Endothelial cell of umbilical vein (primary cell): ENCODE measurements around the gene PIK3R1. TPM values are rescaled to one million over a fixed set of nuclear protein-coding genes. Genes with fewer than 3 reads are reported as not detected.

Experiments used
- BruUV-seq: library from RNA; stranded (reverse); fragments of 400-500 nt; replicated peaks from 2 replicates; lab custom pipeline; 2021; lab: Mats Ljungman, UMichigan
- CTCF ChIA-PET: fragments of 300-600, 350-600 bp; sonication (Branson Sonifier 250); formaldehyde crosslinking; loops from one replicate; lab custom pipeline; 2021; ENCODE audit warnings: antibody characterized with exemption, inconsistent platforms; lab: Charles Lee
- POLR2A ChIA-PET: fragments of 300-600, 350-600 bp; sonication (Branson Sonifier 250); formaldehyde crosslinking; loops from one replicate; lab custom pipeline; 2021; ENCODE audit warnings: antibody characterized with exemption, inconsistent platforms; lab: Charles Lee
- DNase-seq: peaks from one replicate; pipeline ENCODE4 v3.0.0-alpha.2; 2011; ENCODE audit warnings: low read depth, low spot score
- FAIRE-seq: peaks from 2 replicates; lab custom pipeline; 2011; peaks lifted over from hg19 to GRCh38; lab: Jason Lieb, UNC
- H2AFZ ChIP-seq: 2 replicates; pipeline ENCODE4 v1.6.0; 2012; ENCODE audit warnings: low read depth, low read length, control low read depth, inconsistent platforms
- H3K27ac ChIP-seq: 2 replicates; pipeline ENCODE4 v1.5.1; 2011; ENCODE audit warnings: low read depth, mild to moderate bottlenecking, control low read depth, low read length, moderate library complexity; ENCODE audit not compliant: insufficient read depth
- H3K27me3 ChIP-seq, 2 experiments: 2 replicates each; pipeline versions ENCODE4 v1.6.0 to v1.6.1; 2011; ENCODE audit warnings: low read length in 2 of 2, mixed read lengths in 1 of 2; ENCODE audit not compliant: control insufficient read depth in 2 of 2, insufficient read depth in 2 of 2
- H3K36me3 ChIP-seq, 2 experiments: 2 replicates in 1 of 2; 3 replicates in 1 of 2; pipeline ENCODE4 v1.5.1; 2011; ENCODE audit warnings: low read length in 2 of 2, mild to moderate bottlenecking in 1 of 2, moderate library complexity in 1 of 2; ENCODE audit not compliant: control insufficient read depth in 2 of 2, insufficient read depth in 2 of 2; ENCODE audit errors: extremely low read depth in 1 of 2
- H3K4me1 ChIP-seq: 3 replicates; pipeline ENCODE4 v1.5.1; 2011; ENCODE audit warnings: mild to moderate bottlenecking, low read length; ENCODE audit not compliant: control insufficient read depth, insufficient read depth; ENCODE audit errors: extremely low read depth
- H3K4me2 ChIP-seq: 2 replicates; pipeline ENCODE4 v1.6.1; 2011; ENCODE audit warnings: low read length, control low read depth, mixed read lengths; ENCODE audit not compliant: insufficient read depth
- H3K4me3 ChIP-seq, 3 experiments: fragments of 200-600 bp in 1 of 3; sonication (generic), shearing (Covaris generic) in 1 of 3; replicated peaks in 1 of 3; 2 replicates each; pipeline ENCODE4 v1.5.1; 2011 to 2016; ENCODE audit warnings: control low read depth in 3 of 3, low read length in 3 of 3, mild to moderate bottlenecking in 2 of 3, inconsistent platforms in 1 of 3, low read depth in 1 of 3, moderate library complexity in 1 of 3; ENCODE audit not compliant: insufficient read depth in 1 of 3
- H3K79me2 ChIP-seq: 2 replicates; pipeline ENCODE4 v1.6.0; 2012; ENCODE audit warnings: low read length, inconsistent platforms; ENCODE audit not compliant: control insufficient read depth, insufficient read depth
- H3K9ac ChIP-seq: replicated peaks from 2 replicates; pipeline ENCODE3; 2011; ENCODE audit warnings: low read length, control low read depth; ENCODE audit not compliant: insufficient read depth; ENCODE audit errors: extremely low read depth
- H3K9me1 ChIP-seq: replicated peaks from 3 replicates; pipeline ENCODE4 v1.6.0; 2011; ENCODE audit warnings: mild to moderate bottlenecking, low read length; ENCODE audit not compliant: control insufficient read depth, insufficient read depth; ENCODE audit errors: extremely low read depth
- H3K9me3 ChIP-seq: replicated peaks from 2 replicates; pipeline ENCODE4 v1.5.1; 2012; ENCODE audit warnings: low read length, inconsistent platforms; ENCODE audit not compliant: control insufficient read depth, insufficient read depth
- H4K20me1 ChIP-seq: replicated peaks from 2 replicates; pipeline ENCODE3; 2011; ENCODE audit warnings: mild to moderate bottlenecking, low read length; ENCODE audit not compliant: control insufficient read depth, insufficient read depth; ENCODE audit errors: extremely low read depth
- EZH2 ChIP-seq: IDR thresholded peaks from 2 replicates; pipeline ENCODE4 v1.6.1; 2012; ENCODE audit warnings: borderline replicate concordance, low read depth, mild to moderate bottlenecking, moderate library complexity, low read length, inconsistent platforms; ENCODE audit not compliant: severe bottlenecking
- FOS ChIP-seq: IDR thresholded peaks from 2 replicates; pipeline ENCODE4 v1.6.1; 2011; ENCODE audit warnings: mild to moderate bottlenecking, low read length, moderate library complexity, borderline replicate concordance; ENCODE audit not compliant: insufficient read depth
- GATA2 ChIP-seq: IDR thresholded peaks from 2 replicates; pipeline ENCODE4 v1.7.0; 2011; ENCODE audit warnings: low read depth, mild to moderate bottlenecking, moderate library complexity, mixed read lengths, low read length; ENCODE audit not compliant: insufficient read length, insufficient read depth
- JUN ChIP-seq: IDR thresholded peaks from 2 replicates; pipeline ENCODE4 v1.6.1; 2011; ENCODE audit warnings: borderline replicate concordance, low read depth; ENCODE audit not compliant: insufficient read length, insufficient read depth
- MYC ChIP-seq: IDR thresholded peaks from one replicate; pipeline ENCODE4 v1.6.1; 2011; ENCODE audit warnings: mild to moderate bottlenecking, low read depth, low read length
- POLR2A ChIP-seq: IDR thresholded peaks from 2 replicates; pipeline ENCODE4 v1.6.1; 2012; ENCODE audit warnings: low read depth, mild to moderate bottlenecking, control low read depth, low read length
- POLR2AphosphoS5 ChIP-seq: IDR thresholded peaks from 2 replicates; pipeline ENCODE4 v1.6.1; 2012; ENCODE audit warnings: low read depth, mild to moderate bottlenecking, control low read depth, low read length, moderate library complexity; ENCODE audit not compliant: insufficient read depth
- dilution Hi-C: fragments of 300-500 bp; cut with MboI; formaldehyde crosslinking; loops from one replicate; pipeline ENCODE4 v1.15.0; 2019; ENCODE audit warnings: low sequenced_read_pairs; ENCODE audit not compliant: extremely low pct_ligation_motif_present
- intact Hi-C: fragments of 100-400 bp; cut with micrococcal nuclease; formaldehyde crosslinking; loops from one replicate; pipeline ENCODE4 v1.10.0; 2022
- polyA plus RNA-seq, 4 experiments: library from polyadenylated mRNA; depleted of rRNA in 3 of 4; stranded (reverse) in 3 of 4; unstranded in 1 of 4; fragments of >200 nt; gene quantifications; 2 replicates each; pipeline versions ENCODE4 v1.2.1 to v1.2.3, GENCODE V29; 2011 to 2012; ENCODE audit warnings: missing spikeins in 1 of 4
- total RNA-seq: library from RNA; stranded (reverse); gene quantifications from 2 replicates; pipeline ENCODE4 v1.2.3, GENCODE V29; 2021
- TF ChIP-seq, protein P1 (sequence below): IDR thresholded peaks from 2 replicates; pipeline ENCODE4 v1.6.1; 2011; ENCODE audit not compliant: insufficient read depth, insufficient read length
- TF ChIP-seq, protein P2 (sequence below), 2 donors: IDR thresholded peaks; 1 replicate in 1 of 2; 2 replicates in 1 of 2; pipeline ENCODE4 v1.5.1; 2011; ENCODE audit warnings: low read length in 2 of 2, mild to moderate bottlenecking in 2 of 2, moderate library complexity in 2 of 2, control low read depth in 1 of 2, inconsistent platforms in 1 of 2, low read depth in 1 of 2; ENCODE audit not compliant: insufficient read depth in 1 of 2; ENCODE audit errors: extremely low read depth in 1 of 2

Gene PIK3R1
- total and polyA plus RNA-seq, 2 donors (not counting 3 experiments of a cell fraction or from before 2014, with no cell fraction given), result 2.8 to 30.0 TPM

DNA sequence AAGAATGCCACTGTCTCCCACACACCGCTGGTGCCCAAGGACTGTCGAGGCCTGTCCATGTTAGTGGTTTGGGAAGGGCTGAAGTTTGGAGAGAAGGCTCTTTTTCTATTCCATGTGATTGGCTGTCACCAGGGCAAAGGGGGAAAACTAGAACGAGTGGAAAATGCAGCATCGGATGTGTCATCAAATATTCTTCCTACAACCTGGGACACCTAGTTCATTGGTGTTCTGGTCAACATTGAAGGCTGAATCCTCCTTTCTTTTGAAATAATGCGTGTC is 53.2 kb downstream of the PIK3R1 start:
- H4K20me1 ChIP-seq, result peaks cover 3% of the 10 kb centered on the region
- no peaks in the 10 kb centered on the region for H3K27me3 ChIP-seq
- peaks cover 3% of the 10 kb centered on the region for H3K4me1 ChIP-seq
- no peak overlapping the region for H2AFZ ChIP-seq
- DNase-seq, result no peak
- intact Hi-C loops (no loop called here), dilution Hi-C loops (loop anchor here (25.0 kb wide), 1 partner anchor 1106 kb away; no protein-coding TSS in a partner anchor)
- no peak for FAIRE-seq
- TF ChIP-seq, protein P1, sequence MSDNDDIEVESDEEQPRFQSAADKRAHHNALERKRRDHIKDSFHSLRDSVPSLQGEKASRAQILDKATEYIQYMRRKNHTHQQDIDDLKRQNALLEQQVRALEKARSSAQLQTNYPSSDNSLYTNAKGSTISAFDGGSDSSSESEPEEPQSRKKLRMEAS, result no peak
- TF ChIP-seq, protein P2, sequence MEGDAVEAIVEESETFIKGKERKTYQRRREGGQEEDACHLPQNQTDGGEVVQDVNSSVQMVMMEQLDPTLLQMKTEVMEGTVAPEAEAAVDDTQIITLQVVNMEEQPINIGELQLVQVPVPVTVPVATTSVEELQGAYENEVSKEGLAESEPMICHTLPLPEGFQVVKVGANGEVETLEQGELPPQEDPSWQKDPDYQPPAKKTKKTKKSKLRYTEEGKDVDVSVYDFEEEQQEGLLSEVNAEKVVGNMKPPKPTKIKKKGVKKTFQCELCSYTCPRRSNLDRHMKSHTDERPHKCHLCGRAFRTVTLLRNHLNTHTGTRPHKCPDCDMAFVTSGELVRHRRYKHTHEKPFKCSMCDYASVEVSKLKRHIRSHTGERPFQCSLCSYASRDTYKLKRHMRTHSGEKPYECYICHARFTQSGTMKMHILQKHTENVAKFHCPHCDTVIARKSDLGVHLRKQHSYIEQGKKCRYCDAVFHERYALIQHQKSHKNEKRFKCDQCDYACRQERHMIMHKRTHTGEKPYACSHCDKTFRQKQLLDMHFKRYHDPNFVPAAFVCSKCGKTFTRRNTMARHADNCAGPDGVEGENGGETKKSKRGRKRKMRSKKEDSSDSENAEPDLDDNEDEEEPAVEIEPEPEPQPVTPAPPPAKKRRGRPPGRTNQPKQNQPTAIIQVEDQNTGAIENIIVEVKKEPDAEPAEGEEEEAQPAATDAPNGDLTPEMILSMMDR (IDR thresholded peaks at IDR 0.05; ENCODE audit: extremely low read depth in 1 of 2, insufficient read depth in 1 of 2, low read depth in 1 of 2, low read length in 2 of 2), result no peak
- no peak for TF ChIP-seq GATA2
- BruUV-seq, result no TSS peak
- ChIA-PET CTCF (interaction anchor here (1.1 to 1.8 kb wide), 3 partner anchors 16 to 1102 kb away, joined by 3 to 5 read pairs (median 5); no protein-coding TSS in a partner anchor), POLR2A (no interaction called here)
- no peak overlapping the region for H3K27ac ChIP-seq
- H3K4me2 ChIP-seq, result no peak overlapping the region
- no peak overlapping the region for H3K4me3 ChIP-seq
- H3K9ac ChIP-seq, result no peak overlapping the region
- H3K9me3 ChIP-seq, result no peaks in the 10 kb centered on the region
- no peaks in the 10 kb centered on the region for H3K9me1 ChIP-seq
- H3K36me3 ChIP-seq, result peaks cover 0 to under 1% of the 10 kb centered on the region in 2 experiments
- peaks cover 16% of the 10 kb centered on the region for H3K79me2 ChIP-seq

DNA sequence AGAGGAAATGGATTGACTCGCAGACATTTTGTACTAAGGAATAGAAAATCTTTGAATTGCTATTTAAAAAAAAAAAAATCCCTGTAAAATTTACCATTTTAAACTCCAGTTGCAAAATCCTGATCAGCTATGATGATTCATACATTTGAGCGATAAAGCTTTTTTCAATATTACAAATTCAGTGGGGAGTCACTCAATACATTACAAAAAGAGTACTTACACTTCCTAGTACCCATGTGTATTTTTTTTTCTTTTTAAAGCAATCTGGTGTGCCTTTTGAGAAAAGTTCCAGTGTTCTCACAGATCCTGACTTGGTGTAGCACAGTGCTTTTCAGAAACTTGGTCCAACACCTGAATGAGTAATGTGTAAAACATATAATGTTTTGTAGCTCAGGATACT is 54.3 kb downstream of the PIK3R1 start:
- no TSS peak for BruUV-seq
- H3K9ac ChIP-seq, result no peak overlapping the region
- no peak overlapping the region for H3K4me3 ChIP-seq
- no peak overlapping the region for H3K27ac ChIP-seq
- H3K27me3 ChIP-seq, result no peaks in the 10 kb centered on the region
- H3K4me2 ChIP-seq, result no peak overlapping the region
- dilution Hi-C loops, result loop anchor here (25.0 kb wide), 1 partner anchor 1108 kb away; no protein-coding TSS in a partner anchor
- FAIRE-seq (no peak), DNase-seq (no peak)
- no peaks in the 10 kb centered on the region for H3K4me1 ChIP-seq
- CTCF ChIA-PET, result interaction anchor here (0.8 to 5.3 kb wide), 5 partner anchors 16 to 1061 kb away, joined by 3 to 54 read pairs (median 5); no protein-coding TSS in a partner anchor
- H3K36me3 ChIP-seq, result peaks cover 0 to 8% of the 10 kb centered on the region in 2 experiments
- H2AFZ ChIP-seq, result no peak overlapping the region
- H3K9me1 ChIP-seq, result no peaks in the 10 kb centered on the region
- TF ChIP-seq POLR2AphosphoS5 (no peak), EZH2 (no peak), POLR2A (no peak), MYC (no peak), FOS (no peak), JUN (no peak), GATA2 (no peak)
- TF ChIP-seq, protein P1, result no peak
- TF ChIP-seq, protein P2 (IDR thresholded peaks at IDR 0.05; ENCODE audit: extremely low read depth in 1 of 2, insufficient read depth in 1 of 2, low read depth in 1 of 2, low read length in 2 of 2), result no peak
- H3K9me3 ChIP-seq, result no peaks in the 10 kb centered on the region
- intact Hi-C loops, result no loop called here
- H4K20me1 ChIP-seq, result peaks cover 3% of the 10 kb centered on the region
- peaks cover 14% of the 10 kb centered on the region for H3K79me2 ChIP-seq
- POLR2A ChIA-PET, result no interaction called here
